A673 (cell line): ENCODE results near the gene MAMDC4.

Source experiments
- CTCF ChIP-seq: fragments of 300-800, 200-600 bp; sonication (generic); conservative IDR thresholded peaks from 2 replicates; pipeline ENCODE4 v1.5.1; 2017; ENCODE audit warnings: low read depth, mild to moderate bottlenecking, antibody characterized with exemption, low read length, moderate library complexity, mixed read lengths
- EZH2 ChIP-seq: fragments of 200-600 bp; sonication (generic); IDR thresholded peaks from 2 replicates; pipeline ENCODE4 v1.6.1; 2017; ENCODE audit warnings: borderline replicate concordance, low read depth, mild to moderate bottlenecking, mixed read lengths, antibody characterized with exemption, low read length; ENCODE audit not compliant: poor library complexity, severe bottlenecking

GRCh38 chr9:136824496-136825225 lies 27.5 kb upstream of the MAMDC4 start:
- TF ChIP-seq CTCF (no peak), EZH2 (no peak)
